Measurements from ENCODE around the gene ELMO1.

- TF ChIP-seq CTCF (IDR thresholded peaks at IDR 0.05): no peak
- no peak for TF ChIP-seq POLR2A (IDR thresholded peaks at IDR 0.05)
Observed at GRCh38 chr7:37310327-37311080, 138.2 kb downstream of the ELMO1 start.

Data from lower leg skin (tissue), 3 donors.